Measurements from ENCODE around the gene CCDC89. TPM values are rescaled to one million over a fixed set of nuclear protein-coding genes. Genes with fewer than 3 reads are reported as not detected.
A peak's percentile ranks its signal among the peaks of the same experiment; 100 is the strongest.

The CCDC89 gene
- total and polyA plus RNA-seq, 2 of the 13 experiments (the other 11 are each of a cell fraction or from before 2014, with no cell fraction given), result 0.13 to 0.38 TPM

DNA sequence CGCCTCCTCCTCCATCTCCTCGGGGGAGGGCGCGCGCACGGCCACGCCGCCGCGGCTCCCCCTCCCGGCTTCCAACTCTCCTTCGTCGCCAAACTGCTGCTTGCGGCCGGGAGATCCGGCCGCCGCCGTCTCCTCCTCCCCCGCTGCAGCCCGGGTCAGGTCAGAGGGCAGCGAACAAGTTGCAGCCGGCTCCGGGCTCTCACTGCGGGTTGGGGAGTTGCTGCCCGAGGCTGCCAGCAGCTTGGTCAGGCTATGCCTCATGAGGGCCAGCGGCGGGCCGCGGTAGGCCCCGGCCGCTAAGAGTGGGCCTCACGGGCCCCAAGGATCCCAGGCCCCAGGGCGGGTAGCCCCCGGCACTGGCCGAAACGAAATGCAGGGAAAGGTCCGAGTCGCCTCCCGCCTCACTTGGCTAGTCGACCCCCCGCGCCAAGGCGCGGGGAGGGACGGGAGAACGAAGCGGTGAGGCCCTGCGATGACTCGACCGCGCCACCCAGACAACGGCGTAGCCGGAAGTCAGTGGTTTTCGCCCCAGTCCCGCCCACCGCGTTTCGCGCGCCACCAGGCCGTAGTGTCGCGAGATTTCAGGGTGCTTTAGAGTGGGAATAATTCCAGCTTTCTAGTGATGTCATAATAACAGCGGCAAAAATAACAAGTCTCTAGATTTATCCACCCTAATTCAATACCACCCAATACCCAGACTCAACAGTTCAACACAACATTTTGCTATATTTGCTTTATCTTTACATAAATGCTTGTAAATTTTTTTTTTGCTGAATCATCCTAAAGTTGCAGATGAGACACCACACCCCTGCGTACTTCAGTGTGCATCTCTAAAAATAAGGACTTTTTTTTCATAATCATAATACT lies 21.1 kb downstream of the CCDC89 start, which contains the start of gene CREBZF (continued):
- no peak for TF ChIP-seq FOXM1 (CRISPR knock-in tag; IDR thresholded peaks at IDR 0.05)
- TF ChIP-seq, protein P1, sequence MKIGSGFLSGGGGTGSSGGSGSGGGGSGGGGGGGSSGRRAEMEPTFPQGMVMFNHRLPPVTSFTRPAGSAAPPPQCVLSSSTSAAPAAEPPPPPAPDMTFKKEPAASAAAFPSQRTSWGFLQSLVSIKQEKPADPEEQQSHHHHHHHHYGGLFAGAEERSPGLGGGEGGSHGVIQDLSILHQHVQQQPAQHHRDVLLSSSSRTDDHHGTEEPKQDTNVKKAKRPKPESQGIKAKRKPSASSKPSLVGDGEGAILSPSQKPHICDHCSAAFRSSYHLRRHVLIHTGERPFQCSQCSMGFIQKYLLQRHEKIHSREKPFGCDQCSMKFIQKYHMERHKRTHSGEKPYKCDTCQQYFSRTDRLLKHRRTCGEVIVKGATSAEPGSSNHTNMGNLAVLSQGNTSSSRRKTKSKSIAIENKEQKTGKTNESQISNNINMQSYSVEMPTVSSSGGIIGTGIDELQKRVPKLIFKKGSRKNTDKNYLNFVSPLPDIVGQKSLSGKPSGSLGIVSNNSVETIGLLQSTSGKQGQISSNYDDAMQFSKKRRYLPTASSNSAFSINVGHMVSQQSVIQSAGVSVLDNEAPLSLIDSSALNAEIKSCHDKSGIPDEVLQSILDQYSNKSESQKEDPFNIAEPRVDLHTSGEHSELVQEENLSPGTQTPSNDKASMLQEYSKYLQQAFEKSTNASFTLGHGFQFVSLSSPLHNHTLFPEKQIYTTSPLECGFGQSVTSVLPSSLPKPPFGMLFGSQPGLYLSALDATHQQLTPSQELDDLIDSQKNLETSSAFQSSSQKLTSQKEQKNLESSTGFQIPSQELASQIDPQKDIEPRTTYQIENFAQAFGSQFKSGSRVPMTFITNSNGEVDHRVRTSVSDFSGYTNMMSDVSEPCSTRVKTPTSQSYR (CRISPR knock-in tag; IDR thresholded peaks at IDR 0.05; ENCODE audit: borderline replicate concordance), result no peak
- TF ChIP-seq ZNF34 (CRISPR knock-in tag; IDR thresholded peaks at IDR 0.05; ENCODE audit: borderline replicate concordance), result no peak
- TF ChIP-seq, protein P2, sequence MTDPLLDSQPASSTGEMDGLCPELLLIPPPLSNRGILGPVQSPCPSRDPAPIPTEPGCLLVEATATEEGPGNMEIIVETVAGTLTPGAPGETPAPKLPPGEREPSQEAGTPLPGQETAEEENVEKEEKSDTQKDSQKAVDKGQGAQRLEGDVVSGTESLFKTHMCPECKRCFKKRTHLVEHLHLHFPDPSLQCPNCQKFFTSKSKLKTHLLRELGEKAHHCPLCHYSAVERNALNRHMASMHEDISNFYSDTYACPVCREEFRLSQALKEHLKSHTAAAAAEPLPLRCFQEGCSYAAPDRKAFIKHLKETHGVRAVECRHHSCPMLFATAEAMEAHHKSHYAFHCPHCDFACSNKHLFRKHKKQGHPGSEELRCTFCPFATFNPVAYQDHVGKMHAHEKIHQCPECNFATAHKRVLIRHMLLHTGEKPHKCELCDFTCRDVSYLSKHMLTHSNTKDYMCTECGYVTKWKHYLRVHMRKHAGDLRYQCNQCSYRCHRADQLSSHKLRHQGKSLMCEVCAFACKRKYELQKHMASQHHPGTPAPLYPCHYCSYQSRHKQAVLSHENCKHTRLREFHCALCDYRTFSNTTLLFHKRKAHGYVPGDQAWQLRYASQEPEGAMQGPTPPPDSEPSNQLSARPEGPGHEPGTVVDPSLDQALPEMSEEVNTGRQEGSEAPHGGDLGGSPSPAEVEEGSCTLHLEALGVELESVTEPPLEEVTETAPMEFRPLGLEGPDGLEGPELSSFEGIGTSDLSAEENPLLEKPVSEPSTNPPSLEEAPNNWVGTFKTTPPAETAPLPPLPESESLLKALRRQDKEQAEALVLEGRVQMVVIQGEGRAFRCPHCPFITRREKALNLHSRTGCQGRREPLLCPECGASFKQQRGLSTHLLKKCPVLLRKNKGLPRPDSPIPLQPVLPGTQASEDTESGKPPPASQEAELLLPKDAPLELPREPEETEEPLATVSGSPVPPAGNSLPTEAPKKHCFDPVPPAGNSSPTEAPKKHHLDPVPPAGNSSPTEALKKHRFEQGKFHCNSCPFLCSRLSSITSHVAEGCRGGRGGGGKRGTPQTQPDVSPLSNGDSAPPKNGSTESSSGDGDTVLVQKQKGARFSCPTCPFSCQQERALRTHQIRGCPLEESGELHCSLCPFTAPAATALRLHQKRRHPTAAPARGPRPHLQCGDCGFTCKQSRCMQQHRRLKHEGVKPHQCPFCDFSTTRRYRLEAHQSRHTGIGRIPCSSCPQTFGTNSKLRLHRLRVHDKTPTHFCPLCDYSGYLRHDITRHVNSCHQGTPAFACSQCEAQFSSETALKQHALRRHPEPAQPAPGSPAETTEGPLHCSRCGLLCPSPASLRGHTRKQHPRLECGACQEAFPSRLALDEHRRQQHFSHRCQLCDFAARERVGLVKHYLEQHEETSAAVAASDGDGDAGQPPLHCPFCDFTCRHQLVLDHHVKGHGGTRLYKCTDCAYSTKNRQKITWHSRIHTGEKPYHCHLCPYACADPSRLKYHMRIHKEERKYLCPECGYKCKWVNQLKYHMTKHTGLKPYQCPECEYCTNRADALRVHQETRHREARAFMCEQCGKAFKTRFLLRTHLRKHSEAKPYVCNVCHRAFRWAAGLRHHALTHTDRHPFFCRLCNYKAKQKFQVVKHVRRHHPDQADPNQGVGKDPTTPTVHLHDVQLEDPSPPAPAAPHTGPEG (CRISPR knock-in tag; IDR thresholded peaks at IDR 0.05), result no peak
- TF ChIP-seq ZNF382 (CRISPR knock-in tag; IDR thresholded peaks at IDR 0.05; ENCODE audit: borderline replicate concordance), result no peak
- no peak for TF ChIP-seq POLR2AphosphoS2 (IDR thresholded peaks at IDR 0.05; ENCODE audit: low read depth, low read length)
- no peak for TF ChIP-seq SETDB1 (CRISPR knock-in tag; IDR thresholded peaks at IDR 0.05; ENCODE audit: borderline replicate concordance)
- TF ChIP-seq SSRP1 (CRISPR knock-in tag; IDR thresholded peaks at IDR 0.05), result no peak
- TF ChIP-seq CBX1 (IDR thresholded peaks at IDR 0.05; ENCODE audit: low read depth), result no peak
- TF ChIP-seq IKZF4 (CRISPR knock-in tag; IDR thresholded peaks at IDR 0.05; ENCODE audit: borderline replicate concordance, low read depth, not compliant biosample characterization), result no peak
- TF ChIP-seq, protein P3, sequence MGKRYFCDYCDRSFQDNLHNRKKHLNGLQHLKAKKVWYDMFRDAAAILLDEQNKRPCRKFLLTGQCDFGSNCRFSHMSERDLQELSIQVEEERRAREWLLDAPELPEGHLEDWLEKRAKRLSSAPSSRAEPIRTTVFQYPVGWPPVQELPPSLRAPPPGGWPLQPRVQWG (CRISPR knock-in tag; IDR thresholded peaks at IDR 0.05; ENCODE audit: borderline replicate concordance, low read depth), result no peak
- peak; percentile 83; the same call in 1 of the 2 replicates for TF ChIP-seq HOXA3 (CRISPR knock-in tag; IDR thresholded peaks at IDR 0.05)
- no peak for TF ChIP-seq ZSCAN29 (CRISPR knock-in tag; conservative IDR thresholded peaks at IDR 0.05)
- no peak for TF ChIP-seq KDM1A (CRISPR knock-in tag; IDR thresholded peaks at IDR 0.05)
- TF ChIP-seq RXRA (CRISPR knock-in tag; IDR thresholded peaks at IDR 0.05), result no peak; the same call in 1 of the 2 replicates
- TF ChIP-seq, protein P4, sequence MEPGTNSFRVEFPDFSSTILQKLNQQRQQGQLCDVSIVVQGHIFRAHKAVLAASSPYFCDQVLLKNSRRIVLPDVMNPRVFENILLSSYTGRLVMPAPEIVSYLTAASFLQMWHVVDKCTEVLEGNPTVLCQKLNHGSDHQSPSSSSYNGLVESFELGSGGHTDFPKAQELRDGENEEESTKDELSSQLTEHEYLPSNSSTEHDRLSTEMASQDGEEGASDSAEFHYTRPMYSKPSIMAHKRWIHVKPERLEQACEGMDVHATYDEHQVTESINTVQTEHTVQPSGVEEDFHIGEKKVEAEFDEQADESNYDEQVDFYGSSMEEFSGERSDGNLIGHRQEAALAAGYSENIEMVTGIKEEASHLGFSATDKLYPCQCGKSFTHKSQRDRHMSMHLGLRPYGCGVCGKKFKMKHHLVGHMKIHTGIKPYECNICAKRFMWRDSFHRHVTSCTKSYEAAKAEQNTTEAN (CRISPR knock-in tag; conservative IDR thresholded peaks at IDR 0.05), result no peak
- TF ChIP-seq SOX6 (IDR thresholded peaks at IDR 0.05), result no peak
- no peak for TF ChIP-seq SOX6 (CRISPR knock-in tag; IDR thresholded peaks at IDR 0.05)

Measured in HepG2 (cell line).